SKM-1 (cell line): Measurements from ENCODE around the gene IL31.

Source experiments
- DNase-seq: peaks from one replicate; lab custom pipeline; 2025; ENCODE audit not compliant: unreplicated experiment; lab: John Stamatoyannopoulos, UW

IL31 gene

GRCh38 chr12:122158700-122159285 is 15.2 kb downstream of the IL31 start:
- no peak for DNase-seq

- DNase-seq: no peak
Observed at GRCh38 chr12:122155705-122156104, 18.3 kb downstream of the IL31 start.

- DNase-seq: no peak
Observed at GRCh38 chr12:122152754-122153153, 21.3 kb downstream of the IL31 start.

- no peak for DNase-seq
Observed at GRCh38 chr12:122150127-122150681, 23.8 kb downstream of the IL31 start.

- no peak for DNase-seq
Observed at GRCh38 chr12:122148657-122149056, 25.4 kb downstream of the IL31 start.

- no peak for DNase-seq
Observed at GRCh38 chr12:122147514-122148290, 26.3 kb downstream of the IL31 start.

- DNase-seq: no peak
Observed at GRCh38 chr12:122145505-122146330, 28.3 kb downstream of the IL31 start.

GRCh38 chr12:122144885-122145284 is 29.1 kb downstream of the IL31 start:
- DNase-seq: no peak

- no peak for DNase-seq
Observed at GRCh38 chr12:122142857-122143256, 31.2 kb downstream of the IL31 start.

- DNase-seq: no peak
Observed at GRCh38 chr12:122141911-122142725, 31.9 kb downstream of the IL31 start.

GRCh38 chr12:122140467-122141257 is 33.4 kb downstream of the IL31 start:
- DNase-seq: no peak

- DNase-seq: no peak
Observed at GRCh38 chr12:122139941-122140340, 34.1 kb downstream of the IL31 start.

GRCh38 chr12:122139266-122139665 is 34.8 kb downstream of the IL31 start:
- DNase-seq: no peak

- no peak for DNase-seq
Observed at GRCh38 chr12:122138616-122139015, 35.4 kb downstream of the IL31 start.

GRCh38 chr12:122138181-122138580 is 35.8 kb downstream of the IL31 start:
- no peak for DNase-seq

GRCh38 chr12:122137681-122138080 is 36.3 kb downstream of the IL31 start:
- DNase-seq: no peak

- DNase-seq: no peak
Observed at GRCh38 chr12:122137229-122137628, 36.8 kb downstream of the IL31 start.

GRCh38 chr12:122135437-122136031 is 38.5 kb downstream of the IL31 start:
- DNase-seq: no peak

GRCh38 chr12:122133192-122133950 is 40.6 kb downstream of the IL31 start:
- no peak for DNase-seq
